Ascending aorta (tissue), 2 donors: Measurements from ENCODE around the gene POGLUT2. TPM values are rescaled to one million over a fixed set of nuclear protein-coding genes. Genes with fewer than 3 reads are reported as not detected.

Source experiments
- DNase-seq, 2 donors: peaks; one replicate each; pipeline ENCODE4 v3.0.0-alpha.2; 2019; ENCODE audit warnings: low spot score in 2 of 2
- H3K27ac ChIP-seq, 2 donors: fragments of 200-600 bp; sonication (generic); one replicate each; pipeline ENCODE4 v1.5.1; 2016 to 2017; ENCODE audit warnings: mild to moderate bottlenecking in 1 of 2
- H3K27me3 ChIP-seq: fragments of 200-600 bp; sonication (generic); one replicate; pipeline ENCODE4 v1.5.1; 2017
- H3K36me3 ChIP-seq, 2 donors: fragments of 200-600 bp; sonication (generic); one replicate each; pipeline ENCODE4 v1.5.1; 2016
- H3K4me1 ChIP-seq, 2 donors: fragments of 200-600 bp; sonication (generic); one replicate each; pipeline ENCODE4 v1.5.1; 2016 to 2017; ENCODE audit warnings: mild to moderate bottlenecking in 1 of 2
- H3K4me3 ChIP-seq, 2 donors: fragments of 200-600 bp; sonication (generic); one replicate each; pipeline ENCODE4 v1.5.1; 2016 to 2017; ENCODE audit warnings: mild to moderate bottlenecking in 1 of 2
- H3K9me3 ChIP-seq, 2 donors: fragments of 200-600 bp; sonication (generic); one replicate each; pipeline ENCODE4 v1.5.1; 2016
- CTCF ChIP-seq, 3 experiments: fragments of 200-600 bp in 2 of 3; fragments of 450-650 bp in 1 of 3; sonication (generic) in 2 of 3; IDR thresholded peaks; one replicate each; pipeline ENCODE4 v1.5.1; 2016 to 2019; ENCODE audit warnings: antibody characterized with exemption in 3 of 3, mild to moderate bottlenecking in 1 of 3, moderate library complexity in 1 of 3
- intact Hi-C: fragments of 100-400 bp; cut with DNase I; formaldehyde crosslinking; loops from one replicate; pipeline ENCODE4 v1.15.1; 2023
- total RNA-seq: library from RNA; depleted of rRNA; stranded (reverse); fragments of >200 nt; gene quantifications from one replicate; pipeline ENCODE4 v1.1.0, GENCODE V29; 2016

POGLUT2 gene
- total RNA-seq, 1 donor from 2014 or later, result 38.0 TPM

GRCh38 chr13:102815788-102816187 is 17.0 kb upstream of the POGLUT2 start:
- Histone ChIP-seq H3K27ac (no peak overlapping the region), H3K27me3 (no peaks in the 10 kb centered on the region), H3K4me3 (no peak overlapping the region), H3K36me3 (peaks cover 7 to 15% of the 10 kb centered on the region in 2 donors), H3K9me3 (peaks cover 0 to 9% of the 10 kb centered on the region in 2 donors), H3K4me1 (no peaks in the 10 kb centered on the region)
- no peak for TF ChIP-seq CTCF (IDR thresholded peaks at IDR 0.05)
- intact Hi-C loops, result no loop called here
- DNase-seq, result no peak

GRCh38 chr13:102814793-102815192 is 16.0 kb upstream of the POGLUT2 start:
- Histone ChIP-seq H3K27me3 (no peaks in the 10 kb centered on the region), H3K4me1 (no peaks in the 10 kb centered on the region), H3K36me3 (peaks cover 7 to 18% of the 10 kb centered on the region in 2 donors), H3K4me3 (no peak overlapping the region), H3K27ac (no peak overlapping the region), H3K9me3 (peaks cover 0 to 12% of the 10 kb centered on the region in 2 donors)
- DNase-seq, result no peak
- no peak for TF ChIP-seq CTCF (IDR thresholded peaks at IDR 0.05)
- intact Hi-C loops, result no loop called here

GRCh38 chr13:102814025-102814607 is 15.3 kb upstream of the POGLUT2 start:
- no peak overlapping the region for H3K27ac ChIP-seq
- no peaks in the 10 kb centered on the region for H3K4me1 ChIP-seq
- H3K4me3 ChIP-seq, result no peak overlapping the region
- DNase-seq, result no peak
- peaks cover 4 to 18% of the 10 kb centered on the region in 2 donors for H3K36me3 ChIP-seq
- intact Hi-C loops, result no loop called here
- no peak for TF ChIP-seq CTCF (IDR thresholded peaks at IDR 0.05)
- H3K9me3 ChIP-seq, result peaks cover 0 to 12% of the 10 kb centered on the region in 2 donors
- H3K27me3 ChIP-seq, result no peaks in the 10 kb centered on the region

- DNase-seq, result no peak
- peaks cover 4 to 13% of the 10 kb centered on the region in 2 donors for H3K36me3 ChIP-seq
- H3K27ac ChIP-seq, result no peak overlapping the region
- peaks cover 0 to 12% of the 10 kb centered on the region in 2 donors for H3K9me3 ChIP-seq
- TF ChIP-seq CTCF (IDR thresholded peaks at IDR 0.05), result no peak
- intact Hi-C loops, result no loop called here
- H3K27me3 ChIP-seq, result no peaks in the 10 kb centered on the region
- H3K4me3 ChIP-seq, result no peak overlapping the region
- H3K4me1 ChIP-seq, result no peaks in the 10 kb centered on the region
These were observed 14.0 kb upstream of the POGLUT2 start for GRCh38 chr13:102812611-102813287.

GRCh38 chr13:102807699-102808098 is 8.9 kb upstream of the POGLUT2 start:
- no peak for DNase-seq
- H3K4me3 ChIP-seq, result no peak overlapping the region
- intact Hi-C loops, result no loop called here
- H3K27ac ChIP-seq, result no peak overlapping the region
- no peaks in the 10 kb centered on the region for H3K27me3 ChIP-seq
- peaks cover 0 to 12% of the 10 kb centered on the region in 2 donors for H3K9me3 ChIP-seq
- TF ChIP-seq CTCF (IDR thresholded peaks at IDR 0.05), result no peak
- H3K4me1 ChIP-seq, result no peaks in the 10 kb centered on the region
- peaks cover 4 to 8% of the 10 kb centered on the region in 2 donors for H3K36me3 ChIP-seq
